Ishikawa (cell line): ENCODE results near the gene UNC13A.

Experiments
- CEBPB ChIP-seq: IDR thresholded peaks from 2 replicates; pipeline ENCODE4 v1.6.1; 2012
- CREB1 ChIP-seq: IDR thresholded peaks from 2 replicates; pipeline ENCODE4 v1.6.1; 2012; ENCODE audit warnings: low read depth
- EGR1 ChIP-seq: IDR thresholded peaks from 2 replicates; pipeline ENCODE4 v1.6.1; 2012
- EP300 ChIP-seq: IDR thresholded peaks from 2 replicates; pipeline ENCODE4 v1.6.1; 2012; ENCODE audit warnings: borderline replicate concordance
- FOXM1 ChIP-seq: IDR thresholded peaks from 2 replicates; pipeline ENCODE4 v1.6.1; 2012; ENCODE audit warnings: low read depth, borderline replicate concordance
- NFIC ChIP-seq: IDR thresholded peaks from 2 replicates; pipeline ENCODE4 v1.6.1; 2012
- RAD21 ChIP-seq: IDR thresholded peaks from 2 replicates; pipeline ENCODE4 v1.6.1; 2012; ENCODE audit warnings: low read depth
- TAF1 ChIP-seq: IDR thresholded peaks from 2 replicates; pipeline ENCODE4 v1.6.1; 2012; ENCODE audit warnings: low read depth, mild to moderate bottlenecking
- TCF12 ChIP-seq: IDR thresholded peaks from 2 replicates; pipeline ENCODE4 v1.6.1; 2012; ENCODE audit warnings: low read depth
- TEAD4 ChIP-seq: IDR thresholded peaks from 2 replicates; pipeline ENCODE4 v1.6.1; 2012
- YY1 ChIP-seq: IDR thresholded peaks from 2 replicates; pipeline ENCODE4 v1.6.1; 2012; ENCODE audit warnings: low read depth
- ZBTB7A ChIP-seq: IDR thresholded peaks from 2 replicates; pipeline ENCODE4 v1.6.1; 2012; ENCODE audit warnings: low read depth
- TF ChIP-seq, protein P1 (sequence below): IDR thresholded peaks from 2 replicates; pipeline ENCODE4 v1.6.1; 2012
- TF ChIP-seq, protein P2 (sequence below): IDR thresholded peaks from 2 replicates; pipeline ENCODE4 v1.6.1; 2012
- TF ChIP-seq, protein P3 (sequence below): IDR thresholded peaks from 2 replicates; pipeline ENCODE4 v1.6.1; 2012; ENCODE audit warnings: low read depth, mild to moderate bottlenecking

UNC13A gene

DNA sequence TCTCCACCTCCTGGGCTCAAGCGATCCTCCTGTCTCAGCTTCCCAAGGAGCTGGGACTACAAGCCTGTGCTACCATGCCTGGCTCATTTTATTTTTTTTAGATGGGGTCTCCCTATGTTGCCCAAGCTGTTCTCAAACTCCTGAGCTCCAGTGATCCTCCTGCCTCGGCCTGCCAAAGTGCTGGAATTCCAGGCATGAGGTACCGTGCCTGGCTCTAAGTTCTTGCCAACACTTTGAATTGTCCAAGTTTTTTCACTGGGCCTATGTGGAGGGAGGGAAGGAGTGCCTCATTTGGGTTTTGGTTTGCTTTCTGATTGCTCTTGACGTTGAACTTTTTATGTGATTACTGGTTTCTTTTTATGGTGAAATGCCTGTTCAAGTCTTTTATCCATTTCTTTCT lies 4.4 kb upstream of the UNC13A start:
- TF ChIP-seq TAF1 (no peak), ZBTB7A (no peak), EGR1 (no peak), TCF12 (no peak), NFIC (no peak), FOXM1 (no peak), CEBPB (no peak), TEAD4 (no peak), RAD21 (no peak), EP300 (no peak), YY1 (no peak)
- TF ChIP-seq, protein P1, sequence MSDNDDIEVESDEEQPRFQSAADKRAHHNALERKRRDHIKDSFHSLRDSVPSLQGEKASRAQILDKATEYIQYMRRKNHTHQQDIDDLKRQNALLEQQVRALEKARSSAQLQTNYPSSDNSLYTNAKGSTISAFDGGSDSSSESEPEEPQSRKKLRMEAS = no peak
- TF ChIP-seq, protein P2, sequence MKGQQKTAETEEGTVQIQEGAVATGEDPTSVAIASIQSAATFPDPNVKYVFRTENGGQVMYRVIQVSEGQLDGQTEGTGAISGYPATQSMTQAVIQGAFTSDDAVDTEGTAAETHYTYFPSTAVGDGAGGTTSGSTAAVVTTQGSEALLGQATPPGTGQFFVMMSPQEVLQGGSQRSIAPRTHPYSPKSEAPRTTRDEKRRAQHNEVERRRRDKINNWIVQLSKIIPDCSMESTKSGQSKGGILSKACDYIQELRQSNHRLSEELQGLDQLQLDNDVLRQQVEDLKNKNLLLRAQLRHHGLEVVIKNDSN = no peak

DNA sequence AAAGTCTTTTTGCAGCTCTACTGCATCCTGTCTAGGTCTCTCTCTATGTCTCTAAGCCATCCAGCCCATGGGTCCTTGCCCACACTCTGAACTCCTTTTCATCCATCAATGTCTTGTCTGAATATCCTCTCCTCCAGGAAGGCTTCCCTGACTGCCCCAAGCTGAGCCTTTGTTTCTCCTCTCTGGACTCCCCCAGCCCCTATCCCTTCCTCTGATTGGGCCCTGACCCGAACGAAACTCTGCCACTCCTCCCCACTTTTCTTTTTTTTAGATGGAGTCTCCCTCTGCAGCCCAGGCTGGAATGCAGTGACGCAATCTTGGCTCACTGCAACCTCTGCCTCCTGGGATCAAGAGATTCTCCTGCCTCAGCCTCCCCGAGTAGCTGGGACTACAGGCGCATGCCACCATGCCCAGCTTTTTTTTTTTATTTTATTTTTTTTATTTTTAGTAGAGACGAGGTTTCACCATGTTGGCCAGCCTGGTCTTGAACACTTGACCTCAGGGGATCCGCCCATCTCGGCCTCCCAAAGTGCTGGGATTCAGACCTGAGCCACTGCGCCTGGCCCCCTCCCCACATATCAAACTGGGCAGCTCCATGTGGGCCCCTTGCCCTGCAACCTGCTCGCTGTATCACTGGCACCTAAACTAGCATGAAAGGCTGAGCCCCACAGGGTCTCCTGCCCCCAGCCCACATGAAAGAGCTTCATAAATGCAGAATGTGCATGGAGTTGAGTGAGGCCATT lies 870 bp upstream of the UNC13A start:
- TF ChIP-seq FOXM1 (no peak), TAF1 (no peak), ZBTB7A (no peak), CREB1 (no peak), RAD21 (no peak), CEBPB (peak; percentile 55; the same call in 1 of the 2 replicates), TEAD4 (peak; percentile 32; the same call in 1 of the 2 replicates)
- TF ChIP-seq, protein P3, sequence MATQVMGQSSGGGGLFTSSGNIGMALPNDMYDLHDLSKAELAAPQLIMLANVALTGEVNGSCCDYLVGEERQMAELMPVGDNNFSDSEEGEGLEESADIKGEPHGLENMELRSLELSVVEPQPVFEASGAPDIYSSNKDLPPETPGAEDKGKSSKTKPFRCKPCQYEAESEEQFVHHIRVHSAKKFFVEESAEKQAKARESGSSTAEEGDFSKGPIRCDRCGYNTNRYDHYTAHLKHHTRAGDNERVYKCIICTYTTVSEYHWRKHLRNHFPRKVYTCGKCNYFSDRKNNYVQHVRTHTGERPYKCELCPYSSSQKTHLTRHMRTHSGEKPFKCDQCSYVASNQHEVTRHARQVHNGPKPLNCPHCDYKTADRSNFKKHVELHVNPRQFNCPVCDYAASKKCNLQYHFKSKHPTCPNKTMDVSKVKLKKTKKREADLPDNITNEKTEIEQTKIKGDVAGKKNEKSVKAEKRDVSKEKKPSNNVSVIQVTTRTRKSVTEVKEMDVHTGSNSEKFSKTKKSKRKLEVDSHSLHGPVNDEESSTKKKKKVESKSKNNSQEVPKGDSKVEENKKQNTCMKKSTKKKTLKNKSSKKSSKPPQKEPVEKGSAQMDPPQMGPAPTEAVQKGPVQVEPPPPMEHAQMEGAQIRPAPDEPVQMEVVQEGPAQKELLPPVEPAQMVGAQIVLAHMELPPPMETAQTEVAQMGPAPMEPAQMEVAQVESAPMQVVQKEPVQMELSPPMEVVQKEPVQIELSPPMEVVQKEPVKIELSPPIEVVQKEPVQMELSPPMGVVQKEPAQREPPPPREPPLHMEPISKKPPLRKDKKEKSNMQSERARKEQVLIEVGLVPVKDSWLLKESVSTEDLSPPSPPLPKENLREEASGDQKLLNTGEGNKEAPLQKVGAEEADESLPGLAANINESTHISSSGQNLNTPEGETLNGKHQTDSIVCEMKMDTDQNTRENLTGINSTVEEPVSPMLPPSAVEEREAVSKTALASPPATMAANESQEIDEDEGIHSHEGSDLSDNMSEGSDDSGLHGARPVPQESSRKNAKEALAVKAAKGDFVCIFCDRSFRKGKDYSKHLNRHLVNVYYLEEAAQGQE = no peak

DNA sequence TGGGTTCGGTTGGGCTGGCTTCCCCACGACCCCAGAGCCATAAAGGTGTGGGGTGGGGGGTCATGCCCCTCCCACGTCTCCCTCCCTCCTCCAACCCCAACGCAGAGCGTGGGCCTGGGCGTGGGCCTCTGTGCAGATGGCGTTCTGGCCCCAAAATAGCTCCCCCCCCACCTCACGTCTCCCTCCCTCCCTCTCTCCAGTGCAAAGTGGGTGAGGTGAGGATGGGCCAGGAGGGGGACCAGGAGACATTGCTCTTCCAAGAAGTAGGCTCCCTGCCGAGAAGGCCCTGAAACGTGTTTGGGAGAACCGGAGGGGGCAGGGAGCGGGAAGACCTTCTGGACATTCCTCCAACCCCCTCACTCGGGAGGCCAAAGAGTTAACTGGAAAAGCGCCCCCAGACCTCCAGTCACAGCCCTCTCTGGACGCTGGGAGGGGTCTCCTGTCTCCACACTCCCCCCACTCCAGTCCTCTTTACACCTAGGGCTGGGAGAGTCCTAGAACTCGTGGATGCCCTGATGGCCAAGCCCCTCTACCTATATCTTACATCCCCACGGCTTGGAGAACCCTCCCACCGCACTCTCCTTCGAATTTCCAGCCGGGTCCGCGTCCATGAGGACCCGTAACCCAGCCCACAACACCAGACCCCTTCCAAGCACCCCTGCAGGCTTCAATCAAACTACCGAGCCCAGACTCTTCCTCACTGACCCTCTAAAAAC lies 855 bp downstream of the UNC13A start:
- TF ChIP-seq TEAD4 (no peak), FOXM1 (no peak), CREB1 (no peak)

DNA sequence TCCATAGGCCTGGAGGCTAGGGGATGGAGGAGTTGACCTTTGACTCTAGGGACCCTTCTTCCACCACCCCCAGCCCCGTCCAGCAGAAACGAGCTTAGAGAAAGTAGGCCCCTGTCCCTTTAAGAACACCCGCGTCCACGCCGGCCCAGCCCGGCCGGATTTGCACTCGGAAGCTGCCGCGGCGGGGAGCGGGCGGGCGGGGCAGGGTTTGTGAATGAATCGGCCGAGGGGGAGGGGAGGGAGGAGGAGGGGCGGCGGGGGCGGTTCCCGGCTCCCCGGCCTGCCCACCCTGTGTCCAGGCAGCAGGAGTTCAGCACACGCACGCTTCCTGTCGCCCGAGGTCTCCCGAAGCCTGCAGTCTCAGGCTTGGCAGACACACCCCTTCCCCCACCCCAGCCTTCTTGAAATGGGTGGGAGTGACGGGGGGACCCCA lies 1.5 kb downstream of the UNC13A start:
- TF ChIP-seq, protein P3 = peak; percentile 35; the same call in 1 of the 2 replicates
- TF ChIP-seq FOXM1 = no peak
- TF ChIP-seq EP300 = no peak
- TF ChIP-seq EGR1 = 0 out of 2 replicates have a peak, but pooled peaks have one; percentile 19
- no peak for TF ChIP-seq RAD21
- TF ChIP-seq, protein P1 = peak; percentile 74; the same call in 1 of the 2 replicates
- no peak for TF ChIP-seq NFIC
- TF ChIP-seq CREB1 = no peak
- TF ChIP-seq YY1 = no peak
- TF ChIP-seq TEAD4 = no peak
- no peak for TF ChIP-seq TCF12
- TF ChIP-seq, protein P2 = no peak
- no peak; the same call in 1 of the 2 replicates for TF ChIP-seq ZBTB7A
- no peak for TF ChIP-seq TAF1
- no peak for TF ChIP-seq CEBPB

DNA sequence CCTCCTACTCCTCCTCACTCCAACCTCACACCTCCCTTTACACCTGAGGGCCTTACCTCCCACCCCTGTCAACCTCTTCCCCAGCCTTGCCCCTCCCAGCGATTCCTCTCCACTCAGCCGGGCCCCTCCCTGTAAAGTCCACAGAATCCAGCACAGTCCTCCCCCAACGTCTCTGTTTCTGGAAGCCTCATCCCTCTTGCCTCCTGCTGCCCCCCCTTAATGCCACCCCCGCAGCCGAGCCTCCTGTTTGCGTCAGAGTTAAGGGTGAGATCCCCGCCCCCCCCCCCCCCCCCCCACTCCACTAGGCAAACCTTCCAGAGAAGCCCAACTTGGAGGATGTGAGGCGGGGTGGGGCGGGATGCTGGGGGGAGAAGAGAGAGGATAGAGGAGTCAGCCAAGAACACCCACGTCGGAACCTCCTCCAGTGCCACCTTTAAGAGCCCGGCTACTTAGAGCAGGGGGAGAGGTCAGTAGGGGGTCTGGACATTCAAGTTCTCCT lies 2.1 kb downstream of the UNC13A start:
- TF ChIP-seq CREB1 = no peak
- TF ChIP-seq EGR1 = peak; percentile 45; the same call in 1 of the 2 replicates
- TF ChIP-seq ZBTB7A = 0 out of 2 replicates have a peak, but pooled peaks have one; percentile 5
